Neural progenitor cell (in vitro differentiated cells): ENCODE results near the gene CAMSAP1. TPM values are rescaled to one million over a fixed set of nuclear protein-coding genes. Genes with fewer than 3 reads are reported as not detected.

Experiments
- DNase-seq: peaks from one replicate; pipeline ENCODE4 v3.0.0-alpha.2; 2016; ENCODE audit warnings: low spot score
- H2AFZ ChIP-seq: fragments of 200-600 bp; sonication (generic); replicated peaks from 2 replicates; pipeline ENCODE4 v1.6.1; 2016; ENCODE audit warnings: antibody characterized with exemption
- H3F3A ChIP-seq: fragments of 200-600 bp; sonication (generic); 2 replicates; pipeline ENCODE4 v1.6.1; 2016; ENCODE audit warnings: antibody characterized with exemption, low read depth
- H3K27ac ChIP-seq: fragments of 200-600 bp; sonication (generic); 2 replicates; pipeline ENCODE4 v1.5.1; 2016; ENCODE audit warnings: mild to moderate bottlenecking
- H3K27me3 ChIP-seq: fragments of 200-600 bp; sonication (generic); 2 replicates; pipeline ENCODE4 v1.6.1; 2016; ENCODE audit warnings: mild to moderate bottlenecking, moderate library complexity
- H3K36me3 ChIP-seq: fragments of 200-600 bp; sonication (generic); 2 replicates; pipeline ENCODE4 v1.5.1; 2016
- H3K4me1 ChIP-seq: fragments of 200-600 bp; sonication (generic); 2 replicates; pipeline ENCODE4 v1.6.1; 2016; ENCODE audit warnings: mixed run types
- H3K4me2 ChIP-seq: fragments of 200-600 bp; sonication (generic); 2 replicates; pipeline ENCODE4 v1.6.1; 2016
- H3K4me3 ChIP-seq: fragments of 200-600 bp; sonication (generic); 2 replicates; pipeline ENCODE4 v1.5.1; 2016
- H3K79me2 ChIP-seq: fragments of 200-600 bp; sonication (generic); 2 replicates; pipeline ENCODE4 v1.6.1; 2016; ENCODE audit warnings: low read depth
- H3K9ac ChIP-seq: fragments of 200-600 bp; sonication (generic); 2 replicates; pipeline ENCODE4 v1.6.1; 2016
- H3K9me3 ChIP-seq: fragments of 200-600 bp; sonication (generic); 2 replicates; pipeline ENCODE4 v1.5.1; 2016; ENCODE audit warnings: low read depth
- H4K20me1 ChIP-seq: fragments of 200-600 bp; sonication (generic); 2 replicates; pipeline ENCODE4 v1.6.1; 2016; ENCODE audit warnings: low read depth
- H3K27ac Mint-ChIP-seq: 3 replicates; pipeline ENCODE4 v1.8.0; 2021; ENCODE audit warnings: mixed read lengths
- H3K27me3 Mint-ChIP-seq: 2 replicates; pipeline ENCODE4 v1.8.0; 2022; ENCODE audit warnings: low read depth, mild to moderate bottlenecking, inconsistent platforms, moderate library complexity, mixed read lengths; ENCODE audit not compliant: insufficient read depth
- H3K36me3 Mint-ChIP-seq: 3 replicates; pipeline ENCODE4 v1.8.0; 2021; ENCODE audit warnings: mixed read lengths
- H3K4me1 Mint-ChIP-seq: 3 replicates; pipeline ENCODE4 v1.8.0; 2021; ENCODE audit warnings: mixed read lengths
- H3K4me3 Mint-ChIP-seq: 3 replicates; pipeline ENCODE4 v1.8.0; 2021; ENCODE audit warnings: mild to moderate bottlenecking, moderate library complexity, mixed read lengths
- H3K9me3 Mint-ChIP-seq: 3 replicates; pipeline ENCODE4 v1.8.0; 2020; ENCODE audit warnings: mixed read lengths
- EZH2 ChIP-seq: fragments of 200-600 bp; sonication (generic); IDR thresholded peaks from 2 replicates; pipeline ENCODE4 v1.6.1; 2017; ENCODE audit warnings: antibody characterized with exemption, mild to moderate bottlenecking, moderate library complexity
- EZH2phosphoT487 ChIP-seq: fragments of 200-600 bp; sonication (generic); IDR thresholded peaks from 2 replicates; pipeline ENCODE4 v1.6.1; 2017; ENCODE audit warnings: antibody characterized with exemption
- total RNA-seq: library from RNA; depleted of rRNA; stranded (reverse); fragments of >200 nt; gene quantifications from 2 replicates; pipeline ENCODE4 v1.2.3, GENCODE V29; 2015; ENCODE audit warnings: low replicate concordance
- TF ChIP-seq, protein P1 (sequence below): fragments of 200-600 bp; sonication (generic); IDR thresholded peaks from 2 replicates; pipeline ENCODE4 v1.5.1; 2017; ENCODE audit warnings: antibody characterized with exemption, mild to moderate bottlenecking

CAMSAP1 gene
- total RNA-seq, 1 donor from 2014 or later: 39.3 TPM

DNA sequence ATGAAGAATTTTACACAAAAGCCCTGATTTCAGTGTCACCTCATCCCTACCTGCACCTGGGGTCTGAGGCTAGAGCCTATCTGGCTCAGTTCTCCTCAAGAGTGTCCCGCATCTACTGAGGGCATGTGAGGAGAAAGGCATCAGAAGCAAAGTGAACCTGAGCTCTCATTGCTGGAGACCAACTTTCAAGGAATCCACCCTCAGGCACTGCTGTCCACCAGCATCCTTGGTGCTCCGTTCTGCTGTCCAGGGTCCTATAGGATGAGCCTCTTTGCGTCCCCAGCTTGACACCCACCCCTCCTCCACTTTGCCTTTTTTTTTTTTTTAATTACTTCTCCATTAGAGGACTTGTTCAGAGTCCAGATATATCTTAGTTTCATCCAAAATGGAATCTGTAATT lies 49.5 kb downstream of the CAMSAP1 start:
- Histone ChIP-seq H3K27ac (no peak overlapping the region), H3K4me3 (no peak overlapping the region), H3K9ac (no peak overlapping the region), H3K27me3 (no peaks in the 10 kb centered on the region), H2AFZ (no peak overlapping the region), H4K20me1 (peaks cover 37% of the 10 kb centered on the region), H3K9me3 (no peaks in the 10 kb centered on the region), H3K79me2 (peaks cover 92% of the 10 kb centered on the region), H3K4me1 (no peaks in the 10 kb centered on the region), H3F3A (no peaks in the 10 kb centered on the region), H3K36me3 (no peaks in the 10 kb centered on the region), H3K4me2 (no peak overlapping the region)
- TF ChIP-seq EZH2: no peak
- TF ChIP-seq EZH2phosphoT487: no peak
- H3K27me3 Mint-ChIP-seq: peaks cover 2% of the 10 kb centered on the region
- no peaks in the 10 kb centered on the region for H3K4me1 Mint-ChIP-seq
- H3K27ac Mint-ChIP-seq: no peak overlapping the region
- H3K9me3 Mint-ChIP-seq: no peaks in the 10 kb centered on the region
- H3K4me3 Mint-ChIP-seq: no peak overlapping the region
- peaks cover 39% of the 10 kb centered on the region for H3K36me3 Mint-ChIP-seq
- no peak for DNase-seq

DNA sequence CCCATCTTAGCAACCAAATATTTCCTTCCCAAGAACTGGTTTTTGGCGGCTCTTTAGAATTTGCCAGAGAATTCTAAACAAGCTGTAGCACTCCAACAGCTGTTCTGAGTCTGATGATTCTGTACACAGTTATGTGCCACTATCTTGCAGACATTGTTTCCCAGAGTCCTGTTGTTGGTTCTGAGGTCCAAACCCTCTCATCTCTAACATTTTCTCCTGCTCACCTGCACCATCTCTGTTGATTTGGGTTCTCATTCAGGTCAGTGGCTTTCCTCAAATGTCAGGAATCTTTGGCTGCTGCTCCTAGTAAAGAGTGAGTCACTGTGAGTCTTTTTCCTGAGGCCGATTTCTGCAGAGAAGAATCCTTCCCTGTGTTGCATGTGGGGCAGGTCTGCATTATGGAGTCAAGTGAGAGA lies 50.0 kb downstream of the CAMSAP1 start:
- Histone ChIP-seq H3K27me3 (no peaks in the 10 kb centered on the region), H3K4me1 (no peaks in the 10 kb centered on the region), H3K36me3 (no peaks in the 10 kb centered on the region), H3K9me3 (no peaks in the 10 kb centered on the region), H3K79me2 (peaks cover 87% of the 10 kb centered on the region), H4K20me1 (peaks cover 37% of the 10 kb centered on the region), H3K27ac (no peak overlapping the region), H2AFZ (no peak overlapping the region), H3K4me3 (no peak overlapping the region), H3K4me2 (no peak overlapping the region), H3K9ac (no peak overlapping the region), H3F3A (no peaks in the 10 kb centered on the region)
- Mint-ChIP-seq H3K36me3 (peaks cover 40% of the 10 kb centered on the region), H3K9me3 (no peaks in the 10 kb centered on the region), H3K4me1 (no peaks in the 10 kb centered on the region), H3K27me3 (peaks cover 2% of the 10 kb centered on the region), H3K4me3 (no peak overlapping the region), H3K27ac (no peak overlapping the region)
- no peak for DNase-seq
- TF ChIP-seq EZH2phosphoT487 (no peak), EZH2 (no peak)
- TF ChIP-seq, protein P1, sequence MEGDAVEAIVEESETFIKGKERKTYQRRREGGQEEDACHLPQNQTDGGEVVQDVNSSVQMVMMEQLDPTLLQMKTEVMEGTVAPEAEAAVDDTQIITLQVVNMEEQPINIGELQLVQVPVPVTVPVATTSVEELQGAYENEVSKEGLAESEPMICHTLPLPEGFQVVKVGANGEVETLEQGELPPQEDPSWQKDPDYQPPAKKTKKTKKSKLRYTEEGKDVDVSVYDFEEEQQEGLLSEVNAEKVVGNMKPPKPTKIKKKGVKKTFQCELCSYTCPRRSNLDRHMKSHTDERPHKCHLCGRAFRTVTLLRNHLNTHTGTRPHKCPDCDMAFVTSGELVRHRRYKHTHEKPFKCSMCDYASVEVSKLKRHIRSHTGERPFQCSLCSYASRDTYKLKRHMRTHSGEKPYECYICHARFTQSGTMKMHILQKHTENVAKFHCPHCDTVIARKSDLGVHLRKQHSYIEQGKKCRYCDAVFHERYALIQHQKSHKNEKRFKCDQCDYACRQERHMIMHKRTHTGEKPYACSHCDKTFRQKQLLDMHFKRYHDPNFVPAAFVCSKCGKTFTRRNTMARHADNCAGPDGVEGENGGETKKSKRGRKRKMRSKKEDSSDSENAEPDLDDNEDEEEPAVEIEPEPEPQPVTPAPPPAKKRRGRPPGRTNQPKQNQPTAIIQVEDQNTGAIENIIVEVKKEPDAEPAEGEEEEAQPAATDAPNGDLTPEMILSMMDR: no peak

DNA sequence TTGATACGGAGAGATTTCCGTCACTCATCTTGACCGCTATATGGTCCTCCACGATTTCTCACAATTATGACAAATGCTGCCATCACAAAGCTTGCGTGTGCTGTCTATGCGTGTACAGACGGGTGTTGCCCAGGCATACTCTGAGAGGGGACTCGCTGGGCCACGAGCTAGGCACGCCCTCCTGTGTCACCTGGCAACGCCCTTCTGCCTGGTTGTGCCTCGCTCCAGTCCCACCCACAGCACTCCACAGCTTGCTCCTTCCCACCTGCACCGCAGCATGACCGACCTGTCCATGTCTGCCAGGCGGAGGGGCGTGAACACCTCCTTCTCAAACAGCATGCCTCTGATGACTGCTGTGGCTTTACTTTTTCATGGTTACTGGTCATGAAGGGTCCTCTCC lies 55.6 kb downstream of the CAMSAP1 start:
- Histone ChIP-seq H3K9ac (no peak overlapping the region), H3F3A (peaks cover 8% of the 10 kb centered on the region), H3K4me2 (no peak overlapping the region), H4K20me1 (peaks cover 38% of the 10 kb centered on the region), H3K36me3 (peaks cover 12% of the 10 kb centered on the region), H3K27me3 (no peaks in the 10 kb centered on the region), H3K4me3 (no peak overlapping the region), H3K9me3 (no peaks in the 10 kb centered on the region), H3K27ac (no peak overlapping the region), H2AFZ (no peak overlapping the region), H3K79me2 (peaks cover 81% of the 10 kb centered on the region), H3K4me1 (no peaks in the 10 kb centered on the region)
- TF ChIP-seq, protein P1: no peak
- no peak for TF ChIP-seq EZH2phosphoT487
- TF ChIP-seq EZH2: no peak
- Mint-ChIP-seq H3K36me3 (peaks cover 29% of the 10 kb centered on the region), H3K4me1 (peaks cover 8% of the 10 kb centered on the region), H3K27me3 (peaks cover under 1% of the 10 kb centered on the region), H3K9me3 (peaks cover 3% of the 10 kb centered on the region), H3K4me3 (no peak overlapping the region), H3K27ac (no peak overlapping the region)
- no peak for DNase-seq

DNA sequence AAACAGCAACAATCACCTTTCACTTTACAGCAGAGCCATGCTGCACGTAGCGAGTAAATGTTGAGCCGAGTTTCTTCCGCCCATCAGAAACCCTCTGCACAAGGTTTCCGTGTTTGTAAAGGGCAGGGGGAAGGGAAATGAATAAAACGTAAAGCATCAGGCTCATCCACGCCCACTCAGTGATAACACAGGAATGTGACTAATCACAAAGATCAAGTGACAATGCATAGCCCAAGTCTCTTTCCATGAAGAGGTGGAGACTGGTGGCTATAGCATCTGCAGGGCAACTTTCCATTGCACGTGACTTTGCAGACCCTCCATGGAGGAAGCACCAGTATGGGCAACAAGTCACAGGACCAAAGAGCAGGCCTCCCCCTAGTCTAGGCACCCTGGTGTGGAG lies 56.6 kb downstream of the CAMSAP1 start:
- Mint-ChIP-seq H3K4me3 (no peak overlapping the region), H3K36me3 (peaks cover 31% of the 10 kb centered on the region), H3K4me1 (peaks cover 8% of the 10 kb centered on the region), H3K9me3 (peaks cover 11% of the 10 kb centered on the region), H3K27ac (no peak overlapping the region), H3K27me3 (peaks cover 2% of the 10 kb centered on the region)
- Histone ChIP-seq H3K79me2 (peaks cover 83% of the 10 kb centered on the region), H3K4me3 (no peak overlapping the region), H2AFZ (no peak overlapping the region), H3K9me3 (no peaks in the 10 kb centered on the region), H3K27ac (no peak overlapping the region), H3K27me3 (no peaks in the 10 kb centered on the region), H3K4me1 (no peaks in the 10 kb centered on the region), H3F3A (peaks cover 8% of the 10 kb centered on the region), H3K36me3 (peaks cover 15% of the 10 kb centered on the region), H3K9ac (no peak overlapping the region), H3K4me2 (no peak overlapping the region), H4K20me1 (peaks cover 38% of the 10 kb centered on the region)
- DNase-seq: no peak
- TF ChIP-seq EZH2: no peak
- TF ChIP-seq, protein P1: no peak
- TF ChIP-seq EZH2phosphoT487: no peak
